ENCODE measurements around the gene DNAAF8. TPM values are rescaled to one million over a fixed set of nuclear protein-coding genes. Genes with fewer than 3 reads are reported as not detected.
A peak's percentile ranks its signal among the peaks of the same experiment; 100 is the strongest.

Gene DNAAF8
- polyA plus RNA-seq, 3 donors, result 1.8 to 3.1 (median 2.1) TPM

- no peak for DNase-seq (ENCODE audit: extremely low read depth in 1 of 11, low read depth in 9 of 11, low spot score in 4 of 11)
Measured at GRCh38 chr16:4746215-4746614, 11.9 kb downstream of the DNAAF8 start.

- no peak for DNase-seq (ENCODE audit: extremely low read depth in 1 of 11, low read depth in 9 of 11, low spot score in 4 of 11)
Measured at GRCh38 chr16:4746991-4747574, 12.7 kb downstream of the DNAAF8 start.

GRCh38 chr16:4747906-4748681, 13.8 kb downstream of the DNAAF8 start:
- DNase-seq (ENCODE audit: extremely low read depth in 1 of 11, low read depth in 9 of 11, low spot score in 4 of 11), result no peak

- DNase-seq (ENCODE audit: extremely low read depth in 1 of 11, low read depth in 9 of 11, low spot score in 4 of 11), result no peak
Measured at GRCh38 chr16:4748682-4749411, 14.5 kb downstream of the DNAAF8 start.

GRCh38 chr16:4749700-4750257, 15.4 kb downstream of the DNAAF8 start:
- DNase-seq (ENCODE audit: extremely low read depth in 1 of 11, low read depth in 9 of 11, low spot score in 4 of 11), result no peak

GRCh38 chr16:4750896-4751295, 16.6 kb downstream of the DNAAF8 start:
- DNase-seq (ENCODE audit: extremely low read depth in 1 of 11, low read depth in 9 of 11, low spot score in 4 of 11), result no peak

- DNase-seq (ENCODE audit: extremely low read depth in 1 of 11, low read depth in 9 of 11, low spot score in 4 of 11), result no peak
Measured at GRCh38 chr16:4752351-4753100, 18.2 kb downstream of the DNAAF8 start.

- no peak for DNase-seq (ENCODE audit: extremely low read depth in 1 of 11, low read depth in 9 of 11, low spot score in 4 of 11)
Measured at GRCh38 chr16:4753227-4753626, 18.9 kb downstream of the DNAAF8 start.

- DNase-seq (ENCODE audit: extremely low read depth in 1 of 11, low read depth in 9 of 11, low spot score in 4 of 11), result no peak
Measured at GRCh38 chr16:4754865-4755264, 20.5 kb downstream of the DNAAF8 start.

GRCh38 chr16:4755687-4756086, 21.4 kb downstream of the DNAAF8 start:
- no peak for DNase-seq (ENCODE audit: extremely low read depth in 1 of 11, low read depth in 9 of 11, low spot score in 4 of 11)

GRCh38 chr16:4760221-4760910, 26.0 kb downstream of the DNAAF8 start:
- no peak for DNase-seq (ENCODE audit: extremely low read depth in 1 of 11, low read depth in 9 of 11, low spot score in 4 of 11)

GRCh38 chr16:4762205-4762604, 27.9 kb downstream of the DNAAF8 start:
- no peak for DNase-seq (ENCODE audit: extremely low read depth in 1 of 11, low read depth in 9 of 11, low spot score in 4 of 11)

GRCh38 chr16:4763791-4764190, 29.5 kb downstream of the DNAAF8 start:
- DNase-seq (ENCODE audit: extremely low read depth in 1 of 11, low read depth in 9 of 11, low spot score in 4 of 11), result no peak

GRCh38 chr16:4765511-4766474, 31.5 kb downstream of the DNAAF8 start:
- DNase-seq (ENCODE audit: extremely low read depth in 1 of 11, low read depth in 9 of 11, low spot score in 4 of 11), result no peak

GRCh38 chr16:4766875-4767628, 32.7 kb downstream of the DNAAF8 start, which contains the start of gene ZNF500:
ZNF500 (minus strand) TSS chr16:4767162; CDS start chr16:4765978, 1,184 bp downstream.
- DNase-seq (ENCODE audit: extremely low read depth in 1 of 11, low read depth in 9 of 11, low spot score in 4 of 11), result peak; percentile 84 to 97 (median 94)

GRCh38 chr16:4767872-4768548, 33.7 kb downstream of the DNAAF8 start:
- DNase-seq (ENCODE audit: extremely low read depth in 1 of 11, low read depth in 9 of 11, low spot score in 4 of 11), result no peak
